Mucosa of stomach (tissue), 1 donor: Measurements from ENCODE around the gene SYT13.

Experiments
- H3K27me3 ChIP-seq: one replicate; pipeline ENCODE4 v1.7.0; 2013; ENCODE audit warnings: mild to moderate bottlenecking, low read length; ENCODE audit not compliant: control insufficient read depth, insufficient read depth
- H3K36me3 ChIP-seq: one replicate; pipeline ENCODE4 v1.7.0; 2013; ENCODE audit warnings: low read length; ENCODE audit not compliant: control insufficient read depth, insufficient read depth
- H3K4me1 ChIP-seq: one replicate; pipeline ENCODE4 v1.7.0; 2013; ENCODE audit warnings: mild to moderate bottlenecking, low read length; ENCODE audit not compliant: control insufficient read depth, insufficient read depth
- H3K4me3 ChIP-seq: one replicate; pipeline ENCODE4 v1.7.0; 2013; ENCODE audit warnings: low read length
- H3K9ac ChIP-seq: one replicate; pipeline ENCODE4 v1.7.0; 2013; ENCODE audit warnings: mild to moderate bottlenecking, low read length, moderate library complexity
- H3K9me3 ChIP-seq: one replicate; pipeline ENCODE4 v1.7.0; 2013; ENCODE audit warnings: mild to moderate bottlenecking, low read length, moderate library complexity; ENCODE audit not compliant: control insufficient read depth
- donor health status: Pancreatic carcinoma.

SYT13 gene

DNA sequence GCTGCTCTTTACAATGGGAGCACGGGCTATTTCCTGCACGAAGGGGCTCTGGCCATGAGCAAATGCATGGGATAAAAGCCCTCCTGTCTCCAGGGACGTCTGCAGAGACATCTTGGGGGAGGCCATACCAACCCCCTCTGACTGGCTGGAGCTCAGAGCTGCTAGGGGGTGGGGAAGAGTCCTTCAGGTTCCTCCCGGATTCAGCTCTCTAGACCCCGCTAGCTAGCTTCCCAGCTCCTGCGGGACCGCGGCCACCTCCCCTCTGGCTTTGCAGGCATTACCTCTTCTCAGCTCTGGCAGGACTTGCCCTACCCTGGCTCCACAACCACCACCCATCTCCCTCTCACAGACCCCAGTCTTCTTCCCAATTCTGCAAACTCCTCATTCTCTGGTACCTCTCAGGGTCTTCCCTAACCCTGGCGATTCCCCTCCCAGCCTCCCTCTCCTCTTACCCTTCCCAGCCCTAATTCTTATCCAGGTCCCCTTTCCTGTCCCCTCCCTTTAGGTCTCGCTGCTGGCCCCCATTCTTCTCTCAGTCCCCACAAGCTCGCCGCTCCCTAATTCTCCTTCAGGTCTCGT is 802 bp downstream of the SYT13 start:
- peak overlapping the region; percentile 39 for H3K9ac ChIP-seq

DNA sequence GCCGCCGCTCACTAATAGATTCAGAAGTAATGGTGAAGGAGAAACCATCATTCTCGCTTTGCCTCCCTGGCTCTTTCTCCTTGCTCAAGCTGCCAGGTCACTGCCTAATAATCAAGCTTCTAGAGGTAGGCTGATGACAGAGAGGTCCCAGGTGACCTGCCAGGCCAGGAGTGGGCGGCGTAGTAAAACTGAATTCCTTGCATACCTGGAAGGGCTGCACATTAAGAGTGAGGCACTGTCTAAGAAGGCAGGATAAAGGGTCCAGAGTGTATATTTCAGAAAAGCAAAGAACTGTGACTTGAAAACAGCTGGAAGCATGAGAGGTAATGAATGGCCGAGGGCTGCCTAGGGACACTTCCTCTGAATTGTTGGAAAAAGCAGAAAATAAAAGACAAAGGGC is 4.1 kb downstream of the SYT13 start:
- H3K4me3 ChIP-seq, result no peak overlapping the region
- no peak overlapping the region for H3K9ac ChIP-seq
- no peaks in the 10 kb centered on the region for H3K36me3 ChIP-seq
- H3K27me3 ChIP-seq, result peaks cover 21% of the 10 kb centered on the region
- H3K4me1 ChIP-seq, result peaks cover 11% of the 10 kb centered on the region
- no peaks in the 10 kb centered on the region for H3K9me3 ChIP-seq

More for the DNA sequence above, 802 bp downstream of the SYT13 start:
- peaks cover 30% of the 10 kb centered on the region for H3K27me3 ChIP-seq
- peaks cover 11% of the 10 kb centered on the region for H3K4me1 ChIP-seq
- H3K4me3 ChIP-seq, result no peak overlapping the region
- H3K36me3 ChIP-seq, result no peaks in the 10 kb centered on the region
- H3K9me3 ChIP-seq, result no peaks in the 10 kb centered on the region

DNA sequence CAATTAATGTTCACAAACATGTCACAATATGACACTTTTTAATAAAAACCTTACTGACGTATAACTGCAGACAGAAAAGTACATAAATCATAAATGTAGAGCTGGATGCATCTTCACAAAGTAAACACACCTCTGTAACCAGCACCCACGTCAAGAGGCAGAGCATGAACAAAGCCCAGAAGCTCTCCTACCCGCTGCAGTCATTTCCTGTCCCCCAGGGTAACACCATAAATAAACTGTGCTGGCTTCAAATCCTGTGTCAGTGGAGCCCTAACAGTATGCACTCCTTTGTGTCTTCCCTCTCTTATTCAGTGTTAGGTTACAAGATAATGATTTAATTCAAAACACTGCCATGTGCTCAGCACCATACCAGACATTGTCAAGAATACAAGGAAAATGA is 5.7 kb downstream of the SYT13 start:
- Histone ChIP-seq H3K4me3 (no peak overlapping the region), H3K9ac (no peak overlapping the region), H3K36me3 (no peaks in the 10 kb centered on the region), H3K27me3 (peaks cover 5% of the 10 kb centered on the region), H3K4me1 (no peaks in the 10 kb centered on the region), H3K9me3 (no peaks in the 10 kb centered on the region)

DNA sequence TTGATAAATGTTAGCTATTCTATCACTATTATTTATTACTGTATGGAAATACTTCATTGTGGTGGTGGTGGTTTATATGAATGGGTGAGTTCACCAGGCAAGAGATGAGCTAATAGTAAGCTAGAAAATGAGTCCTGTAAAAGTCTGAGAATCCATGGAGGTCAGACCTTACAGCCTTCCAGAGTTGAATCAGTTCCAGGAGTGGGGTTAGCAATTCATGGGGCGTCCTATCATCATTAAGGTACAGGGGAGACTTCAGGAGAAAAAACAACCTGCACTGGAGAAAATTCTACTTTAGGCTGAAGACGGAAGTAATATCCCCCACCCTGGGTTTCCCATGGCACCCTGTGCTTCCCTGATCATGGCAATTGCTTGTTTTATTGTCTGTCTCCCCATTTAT is 6.5 kb downstream of the SYT13 start:
- H3K4me1 ChIP-seq, result no peaks in the 10 kb centered on the region
- H3K27me3 ChIP-seq, result no peaks in the 10 kb centered on the region
- no peak overlapping the region for H3K4me3 ChIP-seq

DNA sequence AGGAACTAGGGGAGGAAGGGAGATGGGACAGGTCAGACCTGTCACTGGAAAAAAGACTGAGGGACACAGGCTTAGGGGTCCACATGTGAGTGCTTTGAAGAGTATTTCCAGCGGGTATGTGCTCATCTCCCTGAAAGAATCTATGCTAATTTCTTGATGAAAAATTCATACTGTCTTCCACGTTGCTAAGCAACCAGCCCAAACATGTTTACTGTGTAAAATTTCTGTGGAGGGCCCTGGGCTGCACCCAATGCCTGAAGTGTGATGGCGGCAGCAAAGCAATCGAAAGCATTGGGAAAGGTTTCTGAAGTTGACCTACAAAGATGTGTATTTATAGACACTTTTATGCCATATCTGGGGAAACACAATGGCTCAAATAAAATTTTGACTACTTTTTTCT is 7.4 kb downstream of the SYT13 start:
- Histone ChIP-seq H3K36me3 (no peaks in the 10 kb centered on the region), H3K27me3 (no peaks in the 10 kb centered on the region), H3K4me3 (no peak overlapping the region), H3K4me1 (no peaks in the 10 kb centered on the region), H3K9ac (no peak overlapping the region), H3K9me3 (no peaks in the 10 kb centered on the region)

More for the DNA sequence above, 6.5 kb downstream of the SYT13 start:
- Histone ChIP-seq H3K9me3 (no peaks in the 10 kb centered on the region), H3K9ac (no peak overlapping the region), H3K36me3 (no peaks in the 10 kb centered on the region)

DNA sequence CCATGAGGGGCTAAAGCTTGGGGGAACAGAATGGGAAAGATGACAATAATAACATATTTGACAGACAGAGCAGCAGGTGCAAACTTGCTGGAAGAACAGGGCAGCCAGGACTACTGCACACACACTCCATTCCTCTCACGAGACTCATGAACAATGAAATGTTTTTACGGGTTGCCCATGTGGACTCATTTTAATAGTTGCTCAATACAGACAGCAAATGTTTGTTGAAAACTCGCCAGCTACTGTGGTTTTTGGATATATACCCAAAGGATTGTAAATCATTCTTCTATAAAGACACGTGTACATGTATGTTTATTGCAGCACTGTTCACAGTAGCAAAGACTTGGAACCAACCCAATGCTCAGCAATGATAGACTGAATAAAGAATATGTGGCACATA is 10.3 kb downstream of the SYT13 start:
- Histone ChIP-seq H3K27me3 (no peaks in the 10 kb centered on the region), H3K4me3 (no peak overlapping the region), H3K9ac (no peak overlapping the region), H3K36me3 (no peaks in the 10 kb centered on the region), H3K4me1 (peaks cover 7% of the 10 kb centered on the region), H3K9me3 (no peaks in the 10 kb centered on the region)

DNA sequence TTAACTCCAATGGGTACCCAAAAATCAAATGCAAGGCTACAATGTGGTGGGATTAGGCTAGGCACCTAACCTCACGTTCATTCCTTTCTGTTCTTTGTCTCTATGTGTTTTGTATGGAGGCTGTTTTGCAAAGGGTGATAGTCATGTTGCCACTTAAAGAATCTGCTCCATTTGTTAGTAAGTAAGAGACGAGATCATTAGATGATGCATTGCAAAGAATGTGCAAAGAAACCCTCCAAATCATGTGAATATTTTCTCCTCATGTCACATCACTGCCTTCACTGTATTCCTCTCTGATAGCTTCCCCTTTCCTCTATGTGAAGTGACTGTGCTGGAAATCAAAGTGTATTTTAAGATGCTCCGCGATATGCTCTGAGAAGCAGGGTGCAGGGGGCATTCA is 11.9 kb downstream of the SYT13 start:
- no peak overlapping the region for H3K9ac ChIP-seq
- H3K4me1 ChIP-seq, result peaks cover 7% of the 10 kb centered on the region
- no peaks in the 10 kb centered on the region for H3K36me3 ChIP-seq
- no peaks in the 10 kb centered on the region for H3K27me3 ChIP-seq
- H3K9me3 ChIP-seq, result no peaks in the 10 kb centered on the region
- H3K4me3 ChIP-seq, result no peak overlapping the region

DNA sequence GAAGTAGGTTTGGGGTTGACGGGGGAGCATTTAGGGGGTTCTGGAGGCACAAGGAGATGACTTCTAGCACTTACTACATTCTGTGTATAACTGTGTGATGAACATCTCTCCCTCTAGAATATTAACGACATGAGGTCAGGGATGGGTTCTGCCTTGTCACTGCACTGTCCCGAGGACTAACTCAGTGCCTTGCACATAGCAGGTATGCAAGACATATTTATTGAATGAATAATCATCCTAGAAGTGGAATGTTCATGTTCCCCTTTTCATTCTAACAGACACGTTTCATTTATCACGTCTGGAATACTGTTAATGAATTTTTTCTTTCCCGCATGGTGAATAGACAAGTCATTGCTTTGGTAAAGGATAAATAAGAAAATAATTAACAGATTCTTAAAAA is 12.6 kb downstream of the SYT13 start:
- no peaks in the 10 kb centered on the region for H3K9me3 ChIP-seq
- H3K4me3 ChIP-seq, result no peak overlapping the region
- H3K4me1 ChIP-seq, result peaks cover 7% of the 10 kb centered on the region
- H3K9ac ChIP-seq, result no peak overlapping the region
- H3K36me3 ChIP-seq, result no peaks in the 10 kb centered on the region
- H3K27me3 ChIP-seq, result no peaks in the 10 kb centered on the region

DNA sequence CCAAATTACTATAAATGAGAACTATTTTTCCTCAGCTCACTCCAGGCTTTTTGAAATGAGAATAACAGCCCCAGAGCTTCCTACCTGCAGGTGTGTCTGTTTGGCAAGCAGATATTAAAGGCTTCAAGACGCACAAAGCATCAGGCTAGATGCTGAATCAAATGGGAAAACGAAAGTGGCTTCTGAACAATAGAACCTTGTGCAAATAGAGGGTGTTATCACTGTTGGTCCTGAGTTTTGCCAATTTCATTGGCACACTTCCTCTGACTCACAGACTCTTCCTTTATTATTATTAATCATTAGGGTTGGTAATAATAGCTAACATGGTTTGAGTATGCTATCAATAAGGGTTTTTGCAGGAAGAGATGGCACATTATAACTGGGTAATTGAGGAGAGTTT is 13.4 kb downstream of the SYT13 start:
- peaks cover 7% of the 10 kb centered on the region for H3K4me1 ChIP-seq
- no peaks in the 10 kb centered on the region for H3K9me3 ChIP-seq
- no peaks in the 10 kb centered on the region for H3K36me3 ChIP-seq
- H3K27me3 ChIP-seq, result no peaks in the 10 kb centered on the region
- no peak overlapping the region for H3K4me3 ChIP-seq
- no peak overlapping the region for H3K9ac ChIP-seq

DNA sequence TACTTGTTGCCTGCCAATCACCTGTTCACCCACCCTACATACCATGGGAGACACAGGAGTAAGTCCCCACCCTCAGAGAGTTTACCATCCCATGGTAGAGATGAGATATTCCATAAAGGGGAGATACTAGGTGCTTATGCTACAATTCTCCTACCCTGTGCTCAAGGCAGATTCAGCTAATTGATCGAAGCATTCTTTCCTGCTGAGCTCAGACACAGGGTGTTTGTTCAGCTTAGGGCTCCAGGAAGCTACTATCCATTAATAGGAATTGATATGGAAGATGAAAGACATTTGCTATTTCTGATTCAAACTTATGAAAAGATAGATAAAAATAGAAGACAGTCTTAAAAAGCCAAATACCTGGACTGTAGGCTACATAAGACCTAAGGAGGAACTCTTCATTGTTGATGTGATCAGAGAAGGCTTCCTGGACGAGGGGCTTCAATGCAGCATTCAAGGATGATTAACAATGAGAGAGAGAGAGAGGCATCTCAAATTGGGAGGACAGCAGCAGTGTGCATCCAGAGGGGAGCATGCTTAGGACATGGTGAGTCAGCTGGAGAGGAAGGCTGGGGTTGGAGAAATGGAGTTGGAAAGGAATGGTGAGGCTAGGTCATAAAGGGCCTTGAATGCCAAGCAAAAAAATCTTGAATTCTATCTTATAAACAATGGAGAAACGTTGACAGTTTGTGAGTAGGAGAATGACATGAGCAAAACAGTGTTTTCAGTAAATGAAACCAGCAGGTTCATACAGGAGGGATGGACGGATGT is 15.0 kb downstream of the SYT13 start:
- no peaks in the 10 kb centered on the region for H3K27me3 ChIP-seq

DNA sequence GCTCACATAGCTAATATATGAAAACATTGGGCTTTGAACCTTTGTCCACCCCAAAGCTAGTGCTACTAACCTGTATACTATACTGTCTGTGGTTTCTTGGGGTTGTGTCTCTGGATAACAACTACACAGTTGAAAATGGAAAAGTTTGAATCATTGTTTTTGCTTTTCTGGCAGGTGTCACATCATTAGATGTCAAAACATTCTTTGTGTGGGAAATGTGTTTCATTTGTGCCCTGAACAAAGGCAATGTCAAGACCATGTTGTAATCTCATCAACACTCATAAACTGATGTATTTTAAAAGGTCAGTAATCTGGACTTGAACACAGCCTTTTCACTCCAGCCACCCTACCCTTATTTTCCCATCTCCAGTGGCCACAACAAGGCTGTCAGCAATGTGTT is 16.5 kb downstream of the SYT13 start:
- no peak overlapping the region for H3K4me3 ChIP-seq
- no peak overlapping the region for H3K9ac ChIP-seq
- H3K36me3 ChIP-seq, result no peaks in the 10 kb centered on the region
- H3K4me1 ChIP-seq, result peaks cover 37% of the 10 kb centered on the region
- H3K27me3 ChIP-seq, result no peaks in the 10 kb centered on the region
- no peaks in the 10 kb centered on the region for H3K9me3 ChIP-seq

More for the DNA sequence above, 15.0 kb downstream of the SYT13 start:
- H3K4me1 ChIP-seq, result peaks cover 22% of the 10 kb centered on the region
- no peaks in the 10 kb centered on the region for H3K9me3 ChIP-seq
- H3K36me3 ChIP-seq, result no peaks in the 10 kb centered on the region
- no peak overlapping the region for H3K4me3 ChIP-seq
- no peak overlapping the region for H3K9ac ChIP-seq

DNA sequence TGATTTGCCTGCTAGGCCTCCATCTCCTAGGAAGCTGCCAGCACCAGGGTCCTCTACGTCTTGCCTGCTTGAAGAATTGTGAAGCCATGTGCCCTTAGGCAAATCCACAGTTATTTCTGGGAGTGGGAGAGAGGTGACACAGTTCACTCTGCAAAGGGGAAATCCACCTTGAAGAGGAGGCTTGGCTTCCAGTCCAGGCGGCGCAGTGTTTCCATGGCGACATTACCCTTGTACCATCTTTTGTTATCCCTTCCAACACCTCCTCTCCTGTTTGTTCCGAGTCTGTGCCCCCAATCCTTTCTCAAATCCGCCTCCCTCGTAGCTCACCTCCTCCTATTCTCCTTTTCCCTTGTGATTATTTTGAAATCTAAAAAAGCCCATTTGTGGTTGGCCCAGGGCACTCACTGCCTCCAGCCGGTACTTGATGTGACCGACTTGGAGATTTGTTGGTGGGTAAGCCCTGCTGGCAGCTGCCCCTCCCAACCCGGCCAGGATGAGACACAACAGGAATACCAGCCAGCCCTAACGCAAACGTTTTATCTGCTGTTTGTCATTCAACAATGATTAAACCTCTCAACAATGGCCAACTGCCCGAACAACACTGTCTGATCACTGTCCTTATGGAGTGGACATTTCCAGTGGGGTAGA is 18.4 kb downstream of the SYT13 start:
- Histone ChIP-seq H3K27me3 (no peaks in the 10 kb centered on the region), H3K4me1 (peaks cover 39% of the 10 kb centered on the region), H3K9me3 (no peaks in the 10 kb centered on the region), H3K9ac (no peak overlapping the region), H3K4me3 (no peak overlapping the region), H3K36me3 (no peaks in the 10 kb centered on the region)
